Measurements from ENCODE around the gene SPACDR.
"Not testable (repeated sequence)": the region's sequence is repeated elsewhere in the genome, so short reads cannot be mapped to it uniquely, and the experiment has no call there.

SPACDR gene

DNA sequence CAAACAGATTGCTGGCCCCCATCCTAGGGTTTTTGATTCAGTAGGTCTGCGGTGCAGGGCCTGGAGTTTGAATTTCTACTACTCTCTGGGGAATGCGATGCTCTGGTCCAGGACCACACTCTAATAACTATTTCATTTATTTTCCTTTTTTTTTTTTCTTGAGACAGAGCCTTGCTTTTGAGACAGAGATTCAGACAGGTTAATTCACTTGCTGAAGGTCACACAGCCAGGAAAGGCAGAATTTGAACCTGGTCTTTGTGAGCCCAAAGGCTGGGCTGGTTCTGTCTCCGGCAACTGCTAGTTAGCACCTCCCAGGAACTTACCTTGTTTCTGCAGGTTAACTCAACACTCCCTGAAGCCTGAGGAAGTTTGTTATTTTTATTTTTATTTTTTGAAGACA is 11.5 kb downstream of the SPACDR start:
- POLR2A ChIA-PET, result interaction anchor here (0.8 kb wide), 1 partner anchor 16 kb away, joined by 3 read pairs; the partner anchor contains the start of gene PPP1R35
- CTCF ChIA-PET, result interaction anchor here (0.7 kb wide), 1 partner anchor 337 kb away, joined by 3 read pairs; no protein-coding TSS in a partner anchor

GRCh38 chr7:100449190-100449795 is 14.8 kb downstream of the SPACDR start:
- ChIA-PET POLR2A (interaction anchor here (1.2 to 2.9 kb wide), 3 partner anchors 14 to 30 kb away, joined by 5 to 28 read pairs (median 25); partner anchors contain the start of genes MEPCE, PPP1R35, TSC22D4 and ZCWPW1), CTCF (interaction anchor here (0.6 to 1.6 kb wide), 3 partner anchors 14 to 646 kb away, joined by 3 to 5 read pairs (median 4); no protein-coding TSS in a partner anchor)
- no peak for TF ChIP-seq FOXM1 (IDR thresholded peaks at IDR 0.05; ENCODE audit: borderline replicate concordance)
- TF ChIP-seq BHLHE40 (IDR thresholded peaks at IDR 0.05; ENCODE audit: borderline replicate concordance), result no peak
- TF ChIP-seq CTBP1 (IDR thresholded peaks at IDR 0.05; ENCODE audit: borderline replicate concordance), result no peak
- no peak for TF ChIP-seq LEF1 (IDR thresholded peaks at IDR 0.05; ENCODE audit: borderline replicate concordance)
- no peak for TF ChIP-seq TARDBP (IDR thresholded peaks at IDR 0.05)
- no peak for TF ChIP-seq SUZ12 (IDR thresholded peaks at IDR 0.05)
- TF ChIP-seq NFRKB (IDR thresholded peaks at IDR 0.05), result no peak
- no peak for TF ChIP-seq ARNT (IDR thresholded peaks at IDR 0.05)
- TF ChIP-seq ZNF384 (IDR thresholded peaks at IDR 0.05), result no peak
- TF ChIP-seq ELF4 (IDR thresholded peaks at IDR 0.05), result no peak
- no peak for TF ChIP-seq L3MBTL2 (conservative IDR thresholded peaks at IDR 0.05)
- TF ChIP-seq, protein P1, sequence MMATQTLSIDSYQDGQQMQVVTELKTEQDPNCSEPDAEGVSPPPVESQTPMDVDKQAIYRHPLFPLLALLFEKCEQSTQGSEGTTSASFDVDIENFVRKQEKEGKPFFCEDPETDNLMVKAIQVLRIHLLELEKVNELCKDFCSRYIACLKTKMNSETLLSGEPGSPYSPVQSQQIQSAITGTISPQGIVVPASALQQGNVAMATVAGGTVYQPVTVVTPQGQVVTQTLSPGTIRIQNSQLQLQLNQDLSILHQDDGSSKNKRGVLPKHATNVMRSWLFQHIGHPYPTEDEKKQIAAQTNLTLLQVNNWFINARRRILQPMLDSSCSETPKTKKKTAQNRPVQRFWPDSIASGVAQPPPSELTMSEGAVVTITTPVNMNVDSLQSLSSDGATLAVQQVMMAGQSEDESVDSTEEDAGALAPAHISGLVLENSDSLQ (IDR thresholded peaks at IDR 0.05), result no peak
- no peak for TF ChIP-seq FOXK2 (IDR thresholded peaks at IDR 0.05)
- no peak for TF ChIP-seq FOXA1 (IDR thresholded peaks at IDR 0.05)
- TF ChIP-seq HDGF (IDR thresholded peaks at IDR 0.05; ENCODE audit: borderline replicate concordance), result no peak
- DNase-seq (ENCODE audit: extremely low spot score), result no peak

More for the DNA sequence above, 11.5 kb downstream of the SPACDR start:
- no peak for DNase-seq (ENCODE audit: extremely low spot score)
- TF ChIP-seq SP1 (IDR thresholded peaks at IDR 0.05), result no peak
- TF ChIP-seq FOXK2 (IDR thresholded peaks at IDR 0.05), result no peak
- no peak for TF ChIP-seq FOXM1 (IDR thresholded peaks at IDR 0.05; ENCODE audit: borderline replicate concordance)
- no peak for TF ChIP-seq ELF4 (IDR thresholded peaks at IDR 0.05)
- TF ChIP-seq BHLHE40 (IDR thresholded peaks at IDR 0.05; ENCODE audit: borderline replicate concordance), result no peak
- no peak for TF ChIP-seq SUZ12 (IDR thresholded peaks at IDR 0.05)
- no peak for TF ChIP-seq CTBP1 (IDR thresholded peaks at IDR 0.05; ENCODE audit: borderline replicate concordance)
- no peak for TF ChIP-seq L3MBTL2 (conservative IDR thresholded peaks at IDR 0.05)
- no peak for TF ChIP-seq ZNF384 (IDR thresholded peaks at IDR 0.05)
- TF ChIP-seq HDGF (IDR thresholded peaks at IDR 0.05; ENCODE audit: borderline replicate concordance), result no peak
- no peak for TF ChIP-seq ARNT (IDR thresholded peaks at IDR 0.05)
- no peak for TF ChIP-seq NFRKB (IDR thresholded peaks at IDR 0.05)

DNA sequence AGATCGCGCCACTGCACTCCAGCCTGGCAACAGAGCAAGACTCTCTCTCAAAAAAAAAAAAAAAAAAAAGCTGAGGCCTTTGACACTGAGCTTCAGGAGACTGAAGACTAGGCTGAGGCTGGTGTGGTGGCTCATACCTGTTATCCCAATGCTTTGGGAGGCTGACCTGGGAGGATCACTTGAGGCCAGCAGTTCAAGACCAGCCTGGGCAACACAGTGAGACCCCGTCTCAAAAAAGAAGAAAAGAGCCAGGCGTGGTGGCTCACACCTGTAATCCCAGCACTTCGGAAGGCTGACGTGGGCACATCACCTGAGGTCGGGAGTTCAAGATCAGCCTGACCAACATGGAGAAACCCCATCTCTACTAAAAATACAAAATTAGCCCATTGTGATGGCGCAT is 16.7 kb downstream of the SPACDR start:
- POLR2A ChIA-PET, result interaction anchor here (0.7 to 5.1 kb wide), 5 partner anchors 8 to 831 kb away, joined by 3 to 43 read pairs (median 3); partner anchors contain the start of genes MEPCE, TSC22D4, ZCWPW1 and ZSCAN25
- DNase-seq (ENCODE audit: extremely low spot score), result not testable (repeated sequence)

DNA sequence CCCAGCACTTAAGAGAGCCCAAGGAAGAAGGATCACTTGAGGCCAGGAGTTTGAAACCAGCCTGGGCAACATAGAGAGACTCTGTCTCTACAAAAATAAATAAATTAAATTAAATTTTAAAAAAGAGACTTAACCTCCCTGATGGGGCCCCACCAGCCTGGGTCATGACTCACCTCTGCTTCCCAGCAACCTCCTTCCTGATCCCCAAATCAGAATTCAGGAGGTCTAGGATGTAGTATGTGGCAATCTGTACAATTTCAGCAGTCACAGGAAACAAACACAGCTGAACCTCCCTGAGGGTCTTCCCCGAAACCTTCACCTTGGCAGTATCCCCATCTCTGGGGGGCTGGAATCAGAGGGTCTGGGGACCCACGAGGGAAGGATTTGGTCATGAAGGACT is 18.0 kb downstream of the SPACDR start:
- DNase-seq (ENCODE audit: extremely low spot score), result no peak
- TF ChIP-seq FOXK2 (IDR thresholded peaks at IDR 0.05) (no peak), ZNF384 (IDR thresholded peaks at IDR 0.05) (no peak), BHLHE40 (IDR thresholded peaks at IDR 0.05; ENCODE audit: borderline replicate concordance) (no peak), ELF4 (IDR thresholded peaks at IDR 0.05) (no peak), HDGF (IDR thresholded peaks at IDR 0.05; ENCODE audit: borderline replicate concordance) (no peak), NFRKB (IDR thresholded peaks at IDR 0.05) (no peak), CTBP1 (IDR thresholded peaks at IDR 0.05; ENCODE audit: borderline replicate concordance) (no peak)
- TF ChIP-seq, protein P1 (IDR thresholded peaks at IDR 0.05), result no peak
- ChIA-PET CTCF (interaction anchor here (0.6 to 1.0 kb wide), 2 partner anchors 23 to 280 kb away, joined by 3 to 5 read pairs; no protein-coding TSS in a partner anchor), POLR2A (interaction anchor here (1.2 to 5.1 kb wide), 4 partner anchors 9 to 17 kb away, joined by 3 to 43 read pairs (median 7); partner anchors contain the start of genes MEPCE and ZCWPW1)

More for the DNA sequence above, 16.7 kb downstream of the SPACDR start:
- CTCF ChIA-PET, result not testable (repeated sequence)

GRCh38 chr7:100444311-100445278 is 19.5 kb downstream of the SPACDR start:
- CTCF ChIA-PET, result interaction anchor here (0.6 to 1.3 kb wide), 5 partner anchors 10 to 390 kb away, joined by 3 to 8 read pairs (median 4); no protein-coding TSS in a partner anchor
- POLR2A ChIA-PET, result interaction anchor here (1.1 to 5.1 kb wide), 4 partner anchors 8 to 124 kb away, joined by 3 to 43 read pairs (median 6); partner anchors contain the start of genes MEPCE, PPP1R35, TSC22D4 and ZCWPW1
- DNase-seq (ENCODE audit: extremely low spot score), result no peak
- no peak for TF ChIP-seq FOXA1 (IDR thresholded peaks at IDR 0.05)
- TF ChIP-seq BHLHE40 (IDR thresholded peaks at IDR 0.05; ENCODE audit: borderline replicate concordance), result no peak
- TF ChIP-seq FOXM1 (IDR thresholded peaks at IDR 0.05; ENCODE audit: borderline replicate concordance), result no peak
- TF ChIP-seq TARDBP (IDR thresholded peaks at IDR 0.05), result no peak
- no peak for TF ChIP-seq CTBP1 (IDR thresholded peaks at IDR 0.05; ENCODE audit: borderline replicate concordance)
- TF ChIP-seq LEF1 (IDR thresholded peaks at IDR 0.05; ENCODE audit: borderline replicate concordance), result no peak
- no peak for TF ChIP-seq NFRKB (IDR thresholded peaks at IDR 0.05)
- TF ChIP-seq, protein P1 (IDR thresholded peaks at IDR 0.05), result no peak
- no peak for TF ChIP-seq ZNF384 (IDR thresholded peaks at IDR 0.05)
- TF ChIP-seq SP1 (IDR thresholded peaks at IDR 0.05), result no peak
- TF ChIP-seq ELF4 (IDR thresholded peaks at IDR 0.05), result no peak
- no peak for TF ChIP-seq L3MBTL2 (conservative IDR thresholded peaks at IDR 0.05)
- TF ChIP-seq FOXK2 (IDR thresholded peaks at IDR 0.05), result no peak
- no peak for TF ChIP-seq ARNT (IDR thresholded peaks at IDR 0.05)
- TF ChIP-seq HDGF (IDR thresholded peaks at IDR 0.05; ENCODE audit: borderline replicate concordance), result no peak

Measured in HEK293T (cell line).